SK-N-SH (cell line): Measurements from ENCODE around the gene GAB2. TPM values are rescaled to one million over a fixed set of nuclear protein-coding genes. Genes with fewer than 3 reads are reported as not detected.

Experiments used
- CTCF ChIA-PET: fragments of 300-600, 350-600 bp; formaldehyde crosslinking; extraction: SDS; loops from one replicate; lab custom pipeline; 2021; lab: Yijun Ruan, JAX
- POLR2A ChIA-PET: fragments of 350-600 bp; sonication (Branson Sonifier 250); formaldehyde crosslinking; extraction: SDS; loops from one replicate; lab custom pipeline; 2020; ENCODE audit warnings: antibody characterized with exemption, inconsistent platforms; lab: Yijun Ruan, JAX
- DNase-seq: peaks from one replicate; pipeline ENCODE4 v3.0.0; 2012
- H2AFZ ChIP-seq: fragments of 200-600 bp; sonication (generic); 2 replicates; pipeline ENCODE4 v1.8.1; 2016; ENCODE audit warnings: antibody characterized with exemption, mild to moderate bottlenecking, low read depth
- H3F3A ChIP-seq: fragments of 200-600 bp; sonication (generic); replicated peaks from 2 replicates; pipeline ENCODE3; 2016; ENCODE audit warnings: antibody characterized with exemption, mild to moderate bottlenecking; ENCODE audit not compliant: insufficient read depth
- H3K27ac ChIP-seq, 2 experiments: fragments of 200-500 bp in 1 of 2; fragments of 200-600 bp in 1 of 2; sonication (Bioruptor generic) in 1 of 2; sonication (generic), shearing (Covaris generic) in 1 of 2; 2 replicates each; pipeline versions ENCODE4 v1.5.1 to v1.6.1; 2014 to 2016; ENCODE audit warnings: low read depth in 2 of 2, inconsistent platforms in 1 of 2, low read length in 1 of 2, mild to moderate bottlenecking in 1 of 2, mixed read lengths in 1 of 2
- H3K27me3 ChIP-seq: fragments of 200-600 bp; sonication (generic), shearing (Covaris generic); 2 replicates; pipeline ENCODE4 v1.6.1; 2016; ENCODE audit warnings: mixed run types; ENCODE audit not compliant: insufficient read depth
- H3K36me3 ChIP-seq, 2 experiments: fragments of 200-500 bp in 1 of 2; fragments of 200-600 bp in 1 of 2; sonication (Bioruptor generic) in 1 of 2; sonication (generic) in 1 of 2; replicated peaks in 1 of 2; 2 replicates each; pipeline versions ENCODE3 to v1.5.1; 2014 to 2016; ENCODE audit warnings: low read length in 1 of 2, mild to moderate bottlenecking in 1 of 2; ENCODE audit not compliant: insufficient read depth in 2 of 2, control insufficient read depth in 1 of 2
- H3K4me1 ChIP-seq, 2 experiments: fragments of 200-500 bp in 1 of 2; fragments of 200-600 bp in 1 of 2; sonication (Bioruptor generic) in 1 of 2; sonication (generic), shearing (Covaris generic) in 1 of 2; 2 replicates each; pipeline versions ENCODE4 v1.5.1 to v1.6.1; 2014 to 2016; ENCODE audit warnings: low read depth in 1 of 2, low read length in 1 of 2, mixed run types in 1 of 2; ENCODE audit not compliant: insufficient read depth in 2 of 2, control insufficient read depth in 1 of 2
- H3K4me2 ChIP-seq: fragments of 200-600 bp; sonication (generic), shearing (Covaris generic); 2 replicates; pipeline ENCODE4 v1.6.1; 2017; ENCODE audit warnings: mixed run types
- H3K4me3 ChIP-seq, 2 experiments: fragments of 200-500 bp in 1 of 2; fragments of 200-600 bp in 1 of 2; sonication (Bioruptor generic) in 1 of 2; sonication (generic), shearing (Covaris generic) in 1 of 2; 2 replicates each; pipeline versions ENCODE4 v1.5.1 to v1.8.1; 2014 to 2016; ENCODE audit warnings: low read depth in 2 of 2, inconsistent platforms in 1 of 2, low read length in 1 of 2, mild to moderate bottlenecking in 1 of 2, mixed read lengths in 1 of 2, moderate library complexity in 1 of 2
- H3K79me2 ChIP-seq: fragments of 200-600 bp; sonication (generic); 2 replicates; pipeline ENCODE4 v1.8.1; 2017; ENCODE audit warnings: mild to moderate bottlenecking; ENCODE audit not compliant: insufficient read depth
- H3K9ac ChIP-seq: fragments of 200-600 bp; sonication (generic); 2 replicates; pipeline ENCODE4 v1.6.1; 2017; ENCODE audit warnings: mixed run types
- H3K9me2 ChIP-seq: fragments of 200-600 bp; sonication (generic); 2 replicates; pipeline ENCODE4 v1.6.1; 2017; ENCODE audit warnings: mixed run types
- H3K9me3 ChIP-seq: fragments of 200-600 bp; sonication (generic); 2 replicates; pipeline ENCODE4 v1.6.1; 2017; ENCODE audit warnings: mixed run types, mild to moderate bottlenecking, moderate library complexity
- H4K20me1 ChIP-seq: fragments of 200-600 bp; sonication (generic); 2 replicates; pipeline ENCODE4 v1.6.1; 2017; ENCODE audit warnings: mild to moderate bottlenecking, mixed run types; ENCODE audit not compliant: insufficient read depth
- CTCF ChIP-seq: fragments of 200-600 bp; sonication (generic); IDR thresholded peaks from 2 replicates; pipeline ENCODE4 v1.6.1; 2017; ENCODE audit warnings: antibody characterized with exemption, mild to moderate bottlenecking, moderate library complexity
- ELF1 ChIP-seq: IDR thresholded peaks from 2 replicates; pipeline ENCODE4 v1.4.0; 2012
- EP300 ChIP-seq, 2 experiments: IDR thresholded peaks; 2 replicates each; pipeline versions ENCODE4 v1.4.0 to v1.6.1; 2012; ENCODE audit warnings: borderline replicate concordance in 1 of 2, low read depth in 1 of 2, low read length in 1 of 2
- EZH2phosphoT487 ChIP-seq: fragments of 200-600 bp; sonication (generic); IDR thresholded peaks from 2 replicates; pipeline ENCODE4 v1.6.1; 2017; ENCODE audit warnings: low read depth, mixed run types, mild to moderate bottlenecking, antibody characterized with exemption, moderate library complexity, borderline replicate concordance
- GABPA ChIP-seq: IDR thresholded peaks from 2 replicates; pipeline ENCODE4 v1.4.0; 2012; ENCODE audit warnings: low read depth, mild to moderate bottlenecking
- GATA2 ChIP-seq: sonication (generic); formaldehyde crosslinking; IDR thresholded peaks from 2 replicates; pipeline ENCODE4 v1.5.0; 2020; ENCODE audit warnings: mild to moderate bottlenecking, missing genetic modification reagents
- JUND ChIP-seq: IDR thresholded peaks from 2 replicates; pipeline ENCODE4 v1.4.0; 2012
- MAX ChIP-seq: IDR thresholded peaks from 2 replicates; pipeline ENCODE4 v1.4.0; 2012; ENCODE audit warnings: low read depth
- MEF2A ChIP-seq: IDR thresholded peaks from 2 replicates; pipeline ENCODE4 v1.4.0; 2012; ENCODE audit warnings: low read depth, borderline replicate concordance
- NFIC ChIP-seq: IDR thresholded peaks from 2 replicates; pipeline ENCODE4 v1.4.0; 2012; ENCODE audit warnings: borderline replicate concordance
- NRF1 ChIP-seq: IDR thresholded peaks from 2 replicates; pipeline ENCODE4 v1.6.1; 2012; ENCODE audit warnings: low read depth, mild to moderate bottlenecking, low read length
- RAD21 ChIP-seq: IDR thresholded peaks from 2 replicates; pipeline ENCODE4 v1.6.1; 2012; ENCODE audit warnings: mild to moderate bottlenecking, low read length
- RXRA ChIP-seq: IDR thresholded peaks from 2 replicates; pipeline ENCODE4 v1.4.0; 2012; ENCODE audit warnings: low read depth, mild to moderate bottlenecking, borderline replicate concordance
- TAF1 ChIP-seq: IDR thresholded peaks from 2 replicates; pipeline ENCODE4 v1.6.1; 2012; ENCODE audit warnings: low read depth, mild to moderate bottlenecking, low read length, moderate library complexity, borderline replicate concordance
- TCF12 ChIP-seq: IDR thresholded peaks from 2 replicates; pipeline ENCODE4 v1.4.0; 2012
- USF1 ChIP-seq: IDR thresholded peaks from 2 replicates; pipeline ENCODE4 v1.4.0; 2012; ENCODE audit warnings: low read depth, borderline replicate concordance
- USF2 ChIP-seq: fragments of 150-350 bp; IDR thresholded peaks from 2 replicates; pipeline ENCODE4 v1.6.1; 2017; ENCODE audit warnings: antibody characterized with exemption, low read length, low read depth, borderline replicate concordance
- WGBS: methylation state at CpG from one replicate; pipeline ENCODE4 v1.1.6; 2017; ENCODE audit warnings: low lambda C conversion rate; 5-methylcytosine and 5-hydroxymethylcytosine counted together
- polyA plus RNA-seq, 3 experiments: library from polyadenylated mRNA; depleted of rRNA; stranded (reverse); fragments of >200 nt; gene quantifications; 2 replicates each; pipeline ENCODE4 v1.2.3, GENCODE V29; 2012

GAB2 gene
- polyA plus RNA-seq, 1 of the 3 experiments (the other 2 are of a cell fraction) = 5.6 TPM

- no peak overlapping the region for H3K4me3 ChIP-seq
- H3K9me3 ChIP-seq = no peaks in the 10 kb centered on the region
- no peak overlapping the region for H3K9ac ChIP-seq
- no peaks in the 10 kb centered on the region for H3K9me2 ChIP-seq
- peaks cover 5% of the 10 kb centered on the region for H3F3A ChIP-seq
- TF ChIP-seq JUND (no peak), USF2 (no peak), NFIC (no peak), RXRA (no peak), TAF1 (no peak), EZH2phosphoT487 (no peak), GATA2 (CRISPR knock-in tag) (no peak), MAX (no peak), GABPA (no peak), NRF1 (no peak), TCF12 (no peak), CTCF (no peak), RAD21 (no peak), EP300 (IDR thresholded peaks at IDR 0.05; ENCODE audit: borderline replicate concordance in 1 of 2, low read depth in 1 of 2, low read length in 1 of 2) (no peak), ELF1 (no peak), USF1 (no peak), MEF2A (no peak)
- no peak for DNase-seq
- peaks cover 12 to 15% of the 10 kb centered on the region in 2 experiments; a peak in 3 of 4 replicates for H3K4me1 ChIP-seq
- no peaks in the 10 kb centered on the region for H3K36me3 ChIP-seq
- no peaks in the 10 kb centered on the region for H4K20me1 ChIP-seq
- H3K4me2 ChIP-seq = no peak overlapping the region
- 87% methylated on average over 2 of the region's 2 CpGs for WGBS
- H3K79me2 ChIP-seq = peaks cover 4% of the 10 kb centered on the region; the same call in 1 of the 2 replicates
- no peaks in the 10 kb centered on the region for H3K27me3 ChIP-seq
- ChIA-PET POLR2A (no interaction called here), CTCF (interaction anchor here (1.0 to 1.4 kb wide), 2 partner anchors 14 to 224 kb away, joined by 3 to 4 read pairs; no protein-coding TSS in a partner anchor)
- no peak overlapping the region for H2AFZ ChIP-seq
- no peak overlapping the region for H3K27ac ChIP-seq
Observed at GRCh38 chr11:78340530-78340929, 77.1 kb downstream of the GAB2 start.
